ENCODE results near the gene CD81.

- TF ChIP-seq EZH2 (IDR thresholded peaks at IDR 0.05) (no peak), CTCF (IDR thresholded peaks at IDR 0.05 in 2 of 3, conservative IDR thresholded peaks at IDR 0.05 in 1 of 3; ENCODE audit: borderline replicate concordance in 1 of 3, insufficient read depth in 1 of 3, low read depth in 2 of 3, low read length in 2 of 3) (no peak), POLR2AphosphoS5 (IDR thresholded peaks at IDR 0.05; ENCODE audit: low read depth, low read length) (no peak)
Measured at GRCh38 chr11:2400762-2401435, 23.8 kb downstream of the CD81 start.

Measured in HCT116 (cell line).